Measurements from ENCODE around the gene MTURN.

DNA sequence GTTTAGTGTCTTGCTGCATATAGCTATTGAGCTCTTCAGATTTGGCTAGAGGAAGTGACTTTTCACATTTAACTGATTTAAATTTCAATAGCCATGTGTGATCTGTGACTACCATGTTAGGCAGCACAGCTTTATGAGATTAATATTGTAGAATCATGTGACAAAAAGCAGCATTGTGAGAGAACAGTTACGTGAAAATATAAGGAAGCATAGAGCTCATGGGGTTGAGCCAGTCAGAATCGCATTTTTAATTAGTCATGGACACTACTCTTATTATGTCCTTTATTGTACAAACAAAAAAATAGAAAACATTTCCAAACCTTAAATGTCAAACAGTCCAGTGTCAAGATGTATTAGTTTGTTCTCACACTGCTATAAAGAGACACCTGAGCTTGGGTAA is 48.0 kb downstream of the MTURN start:
- TF ChIP-seq, protein P1, sequence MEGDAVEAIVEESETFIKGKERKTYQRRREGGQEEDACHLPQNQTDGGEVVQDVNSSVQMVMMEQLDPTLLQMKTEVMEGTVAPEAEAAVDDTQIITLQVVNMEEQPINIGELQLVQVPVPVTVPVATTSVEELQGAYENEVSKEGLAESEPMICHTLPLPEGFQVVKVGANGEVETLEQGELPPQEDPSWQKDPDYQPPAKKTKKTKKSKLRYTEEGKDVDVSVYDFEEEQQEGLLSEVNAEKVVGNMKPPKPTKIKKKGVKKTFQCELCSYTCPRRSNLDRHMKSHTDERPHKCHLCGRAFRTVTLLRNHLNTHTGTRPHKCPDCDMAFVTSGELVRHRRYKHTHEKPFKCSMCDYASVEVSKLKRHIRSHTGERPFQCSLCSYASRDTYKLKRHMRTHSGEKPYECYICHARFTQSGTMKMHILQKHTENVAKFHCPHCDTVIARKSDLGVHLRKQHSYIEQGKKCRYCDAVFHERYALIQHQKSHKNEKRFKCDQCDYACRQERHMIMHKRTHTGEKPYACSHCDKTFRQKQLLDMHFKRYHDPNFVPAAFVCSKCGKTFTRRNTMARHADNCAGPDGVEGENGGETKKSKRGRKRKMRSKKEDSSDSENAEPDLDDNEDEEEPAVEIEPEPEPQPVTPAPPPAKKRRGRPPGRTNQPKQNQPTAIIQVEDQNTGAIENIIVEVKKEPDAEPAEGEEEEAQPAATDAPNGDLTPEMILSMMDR (IDR thresholded peaks at IDR 0.05) = no peak
- no peak for TF ChIP-seq SMC3 (IDR thresholded peaks at IDR 0.05)
- TF ChIP-seq NPAS2 (CRISPR knock-in tag; IDR thresholded peaks at IDR 0.05; ENCODE audit: borderline replicate concordance) = no peak
- TF ChIP-seq KDM5A (IDR thresholded peaks at IDR 0.05) = no peak
- TF ChIP-seq, protein P2, sequence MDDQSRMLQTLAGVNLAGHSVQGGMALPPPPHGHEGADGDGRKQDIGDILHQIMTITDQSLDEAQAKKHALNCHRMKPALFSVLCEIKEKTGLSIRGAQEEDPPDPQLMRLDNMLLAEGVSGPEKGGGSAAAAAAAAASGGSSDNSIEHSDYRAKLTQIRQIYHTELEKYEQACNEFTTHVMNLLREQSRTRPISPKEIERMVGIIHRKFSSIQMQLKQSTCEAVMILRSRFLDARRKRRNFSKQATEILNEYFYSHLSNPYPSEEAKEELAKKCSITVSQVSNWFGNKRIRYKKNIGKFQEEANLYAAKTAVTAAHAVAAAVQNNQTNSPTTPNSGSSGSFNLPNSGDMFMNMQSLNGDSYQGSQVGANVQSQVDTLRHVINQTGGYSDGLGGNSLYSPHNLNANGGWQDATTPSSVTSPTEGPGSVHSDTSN (IDR thresholded peaks at IDR 0.05) = no peak
- TF ChIP-seq POLR2A (IDR thresholded peaks at IDR 0.05; ENCODE audit: low read length) = no peak
- no peak for TF ChIP-seq EHMT2 (IDR thresholded peaks at IDR 0.05; ENCODE audit: low read depth)
- no peak for TF ChIP-seq EP300 (IDR thresholded peaks at IDR 0.05)
- no peak for TF ChIP-seq ZFP36 (IDR thresholded peaks at IDR 0.05; ENCODE audit: borderline replicate concordance, partially characterized antibody)
- no peak for TF ChIP-seq RAD21 (conservative IDR thresholded peaks at IDR 0.05 in 1 of 2, IDR thresholded peaks at IDR 0.05 in 1 of 2)
- TF ChIP-seq, protein P3, sequence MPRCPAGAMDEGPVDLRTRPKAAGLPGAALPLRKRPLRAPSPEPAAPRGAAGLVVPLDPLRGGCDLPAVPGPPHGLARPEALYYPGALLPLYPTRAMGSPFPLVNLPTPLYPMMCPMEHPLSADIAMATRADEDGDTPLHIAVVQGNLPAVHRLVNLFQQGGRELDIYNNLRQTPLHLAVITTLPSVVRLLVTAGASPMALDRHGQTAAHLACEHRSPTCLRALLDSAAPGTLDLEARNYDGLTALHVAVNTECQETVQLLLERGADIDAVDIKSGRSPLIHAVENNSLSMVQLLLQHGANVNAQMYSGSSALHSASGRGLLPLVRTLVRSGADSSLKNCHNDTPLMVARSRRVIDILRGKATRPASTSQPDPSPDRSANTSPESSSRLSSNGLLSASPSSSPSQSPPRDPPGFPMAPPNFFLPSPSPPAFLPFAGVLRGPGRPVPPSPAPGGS (IDR thresholded peaks at IDR 0.05) = no peak
